Uterus (tissue), 2 donors: ENCODE data around the gene SGCE.

Experiments
- POLR2A ChIP-seq, 2 donors: fragments of 450-650 bp; IDR thresholded peaks; one replicate each; pipeline ENCODE4 v1.6.1; 2016; ENCODE audit warnings: antibody characterized with exemption in 2 of 2, mild to moderate bottlenecking in 1 of 2, moderate library complexity in 1 of 2
- TF ChIP-seq, protein P1 (sequence below), 4 experiments: fragments of 200-600 bp in 2 of 4; fragments of 450-650 bp in 2 of 4; sonication (generic) in 2 of 4; IDR thresholded peaks; one replicate each; pipeline ENCODE4 v1.5.1; 2016 to 2019; ENCODE audit warnings: antibody characterized with exemption in 4 of 4, mild to moderate bottlenecking in 2 of 4, moderate library complexity in 1 of 4

DNA sequence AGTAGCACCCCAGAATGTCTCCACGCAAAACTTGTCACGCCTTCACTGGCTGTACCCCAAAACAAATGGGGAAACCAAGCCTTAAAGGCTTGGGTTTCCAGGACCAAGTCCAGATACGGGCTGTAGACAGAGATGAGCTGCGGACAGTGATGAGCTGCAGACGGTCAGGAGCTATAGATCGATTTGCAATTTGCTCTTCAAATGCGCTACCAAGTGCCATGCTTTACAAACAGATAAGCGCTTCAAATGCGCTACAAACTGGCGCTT is 658 bp upstream of the SGCE start:
- TF ChIP-seq, protein P1, sequence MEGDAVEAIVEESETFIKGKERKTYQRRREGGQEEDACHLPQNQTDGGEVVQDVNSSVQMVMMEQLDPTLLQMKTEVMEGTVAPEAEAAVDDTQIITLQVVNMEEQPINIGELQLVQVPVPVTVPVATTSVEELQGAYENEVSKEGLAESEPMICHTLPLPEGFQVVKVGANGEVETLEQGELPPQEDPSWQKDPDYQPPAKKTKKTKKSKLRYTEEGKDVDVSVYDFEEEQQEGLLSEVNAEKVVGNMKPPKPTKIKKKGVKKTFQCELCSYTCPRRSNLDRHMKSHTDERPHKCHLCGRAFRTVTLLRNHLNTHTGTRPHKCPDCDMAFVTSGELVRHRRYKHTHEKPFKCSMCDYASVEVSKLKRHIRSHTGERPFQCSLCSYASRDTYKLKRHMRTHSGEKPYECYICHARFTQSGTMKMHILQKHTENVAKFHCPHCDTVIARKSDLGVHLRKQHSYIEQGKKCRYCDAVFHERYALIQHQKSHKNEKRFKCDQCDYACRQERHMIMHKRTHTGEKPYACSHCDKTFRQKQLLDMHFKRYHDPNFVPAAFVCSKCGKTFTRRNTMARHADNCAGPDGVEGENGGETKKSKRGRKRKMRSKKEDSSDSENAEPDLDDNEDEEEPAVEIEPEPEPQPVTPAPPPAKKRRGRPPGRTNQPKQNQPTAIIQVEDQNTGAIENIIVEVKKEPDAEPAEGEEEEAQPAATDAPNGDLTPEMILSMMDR (IDR thresholded peaks at IDR 0.05): no peak
- TF ChIP-seq POLR2A (IDR thresholded peaks at IDR 0.05): no peak
